HG02798 (cell line): Measurements from ENCODE around the gene YEATS2.
"Not testable (repeated sequence)": the region's sequence is repeated elsewhere in the genome, so short reads cannot be mapped to it uniquely, and the experiment has no call there.

Experiments used
- ATAC-seq: cut with Tn5 transposase; IDR thresholded peaks from one replicate; pipeline ENCODE4 v1.9.1; 2021; ENCODE audit warnings: mild to moderate bottlenecking; ENCODE audit not compliant: unreplicated experiment, poor library complexity

The YEATS2 gene

DNA sequence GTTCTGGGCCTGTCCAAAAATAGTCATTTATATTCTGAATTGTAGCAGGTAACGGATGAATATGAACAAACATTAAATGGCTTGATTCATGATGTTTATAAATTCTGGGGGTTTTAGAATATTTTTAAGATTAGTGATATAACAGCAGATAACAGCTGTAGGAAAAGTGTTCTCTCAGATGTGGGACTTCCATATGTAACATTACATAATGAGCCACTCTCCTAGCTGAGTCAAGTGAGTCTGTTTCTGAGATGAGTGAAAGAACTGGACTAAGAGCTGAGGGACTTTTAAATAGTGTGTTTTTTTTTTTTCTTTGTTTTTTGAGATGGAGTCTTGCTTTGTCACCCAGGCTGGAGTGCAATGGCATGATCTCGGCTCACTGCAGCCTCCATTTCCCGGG lies 13.9 kb downstream of the YEATS2 start:
- no peak for ATAC-seq

- ATAC-seq = no peak
Measured at GRCh38 chr3:183714622-183715021, 17.0 kb downstream of the YEATS2 start.

GRCh38 chr3:183718012-183718411 lies 20.4 kb downstream of the YEATS2 start:
- no peak for ATAC-seq

GRCh38 chr3:183725387-183725786 lies 27.8 kb downstream of the YEATS2 start:
- ATAC-seq = no peak

DNA sequence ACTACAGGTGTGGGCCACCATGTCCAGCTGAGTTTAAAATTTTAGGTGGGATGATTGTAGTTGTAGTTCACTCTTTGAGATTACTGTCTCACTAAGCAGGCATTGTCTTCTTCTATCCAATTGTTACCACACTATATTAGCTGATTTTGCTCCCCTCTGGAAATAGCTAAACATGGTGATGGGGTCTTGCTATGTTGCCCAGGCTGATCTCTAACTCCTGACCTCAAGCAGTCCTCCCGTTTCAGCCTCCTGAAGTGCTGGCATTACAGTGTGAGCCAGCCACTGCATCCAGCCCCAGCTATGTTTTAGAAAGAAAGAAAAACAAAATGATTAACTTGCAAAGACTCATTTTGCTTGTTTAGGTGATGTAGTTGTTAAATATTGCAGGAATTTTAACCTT lies 30.6 kb downstream of the YEATS2 start:
- ATAC-seq = no peak

DNA sequence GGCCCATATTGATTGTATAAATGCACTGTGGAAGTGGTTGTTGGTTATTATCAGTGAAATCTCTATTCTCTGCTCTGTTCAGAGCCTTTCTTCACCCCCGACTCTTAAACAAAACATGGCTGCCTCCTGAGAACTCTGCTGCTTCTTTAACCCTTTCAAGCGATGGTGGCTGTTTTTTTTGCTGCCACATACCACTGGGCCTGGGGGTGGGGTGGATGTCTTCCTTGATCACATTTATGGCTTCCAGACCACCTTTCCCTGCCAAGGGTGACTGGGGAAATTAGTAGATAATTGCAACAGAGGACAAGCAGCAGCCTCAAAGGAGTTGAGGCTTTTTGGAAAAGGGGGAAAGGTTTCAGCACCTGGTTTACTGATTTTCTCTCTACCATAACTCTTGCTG lies 32.8 kb downstream of the YEATS2 start:
- ATAC-seq = no peak

DNA sequence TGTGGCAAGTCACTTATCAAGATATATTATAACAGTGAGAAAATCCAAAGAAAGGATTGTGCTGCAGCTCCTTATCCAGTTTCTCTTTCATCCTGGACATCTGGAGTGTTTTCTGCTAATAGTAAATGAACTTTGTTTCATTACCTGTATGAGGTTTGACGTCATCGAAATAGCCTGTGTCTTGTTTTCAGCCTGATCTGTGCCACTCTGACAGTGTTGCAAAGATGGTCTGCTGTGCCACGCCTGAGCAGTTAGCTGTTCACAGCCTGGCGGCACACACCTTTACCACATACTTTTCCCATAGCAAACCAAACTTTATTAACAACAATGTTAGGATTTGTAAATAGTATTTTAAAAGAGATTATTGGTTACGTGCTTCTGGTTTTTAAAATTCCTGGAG lies 34.0 kb downstream of the YEATS2 start:
- no peak for ATAC-seq

DNA sequence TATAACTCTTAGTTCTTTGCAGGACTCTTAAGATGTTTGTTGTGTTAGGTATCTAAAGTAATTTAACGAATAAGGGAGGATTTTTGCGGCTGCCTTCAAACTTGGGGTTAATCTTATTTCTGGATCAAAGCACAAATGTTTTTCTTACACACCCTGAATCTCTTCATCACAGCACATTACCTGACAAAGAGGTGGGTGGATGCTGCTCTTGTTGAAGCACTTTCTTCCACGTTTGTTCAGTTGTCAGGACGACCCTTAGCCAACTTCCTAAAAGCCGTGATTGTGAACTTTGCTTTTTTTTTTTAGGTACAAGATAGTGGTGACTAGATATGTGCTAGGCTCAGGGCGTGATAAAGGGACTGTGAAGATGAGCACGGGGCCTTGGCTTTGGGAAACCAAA lies 36.0 kb downstream of the YEATS2 start:
- no peak for ATAC-seq

- ATAC-seq = no peak
Measured at GRCh38 chr3:183734750-183735494, 37.3 kb downstream of the YEATS2 start.

- ATAC-seq = no peak
Measured at GRCh38 chr3:183737116-183737515, 39.5 kb downstream of the YEATS2 start.

DNA sequence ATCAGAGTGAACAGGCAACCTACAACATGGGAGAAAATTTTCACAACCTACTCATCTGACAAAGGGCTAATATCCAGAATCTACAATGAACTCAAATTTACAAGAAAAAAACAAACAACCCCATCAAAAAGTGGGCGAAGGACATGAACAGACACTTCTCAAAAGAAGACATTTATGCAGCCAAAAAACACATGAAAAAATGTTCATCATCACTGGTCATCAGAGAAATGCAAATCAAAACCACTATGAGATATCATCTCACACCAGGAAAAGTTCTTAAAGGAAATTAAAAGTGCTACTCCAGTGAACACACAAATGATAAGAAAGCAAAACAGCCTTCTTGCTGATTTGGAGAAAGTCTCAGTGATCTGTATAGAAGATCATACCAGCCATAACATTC lies 42.6 kb downstream of the YEATS2 start:
- ATAC-seq = not testable (repeated sequence)

GRCh38 chr3:183743231-183743630 lies 45.6 kb downstream of the YEATS2 start:
- no peak for ATAC-seq

DNA sequence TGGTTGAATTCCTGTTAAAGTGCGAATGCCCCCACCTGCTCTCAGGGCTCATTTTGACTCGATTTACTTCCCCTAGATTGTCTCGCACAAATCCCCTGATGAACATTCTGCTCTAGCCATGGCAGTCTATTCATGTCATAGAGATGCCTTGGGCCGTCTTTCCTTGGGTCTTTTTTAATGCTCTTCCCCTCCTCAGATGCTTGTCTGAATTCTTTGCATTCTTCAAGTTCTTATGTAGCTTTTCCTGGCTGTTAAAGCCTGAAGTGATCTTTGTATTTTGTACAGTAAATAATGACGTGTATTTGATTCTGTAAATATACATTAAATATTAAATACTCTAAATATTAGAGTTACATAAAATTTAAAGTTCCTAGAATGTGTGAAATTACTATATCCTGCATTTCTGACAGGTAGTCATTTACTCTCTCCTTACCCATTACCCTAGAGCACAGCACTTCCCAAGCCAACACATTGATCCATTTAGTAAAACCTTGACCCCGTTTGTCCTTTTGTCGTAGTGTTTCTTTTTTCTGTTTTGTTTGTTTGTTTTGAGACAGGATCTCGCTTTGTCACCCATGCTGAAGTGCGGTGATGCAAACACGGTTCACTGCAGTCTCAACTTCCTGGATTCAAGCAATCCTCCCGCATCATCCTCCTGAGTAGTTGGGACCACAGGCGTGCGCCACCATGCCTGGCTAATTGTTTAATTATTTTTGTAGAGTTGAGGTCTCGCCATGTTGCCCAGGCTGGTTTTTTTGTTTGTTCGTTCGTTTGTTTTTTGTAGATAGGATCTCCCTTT lies 47.9 kb downstream of the YEATS2 start:
- no peak for ATAC-seq

DNA sequence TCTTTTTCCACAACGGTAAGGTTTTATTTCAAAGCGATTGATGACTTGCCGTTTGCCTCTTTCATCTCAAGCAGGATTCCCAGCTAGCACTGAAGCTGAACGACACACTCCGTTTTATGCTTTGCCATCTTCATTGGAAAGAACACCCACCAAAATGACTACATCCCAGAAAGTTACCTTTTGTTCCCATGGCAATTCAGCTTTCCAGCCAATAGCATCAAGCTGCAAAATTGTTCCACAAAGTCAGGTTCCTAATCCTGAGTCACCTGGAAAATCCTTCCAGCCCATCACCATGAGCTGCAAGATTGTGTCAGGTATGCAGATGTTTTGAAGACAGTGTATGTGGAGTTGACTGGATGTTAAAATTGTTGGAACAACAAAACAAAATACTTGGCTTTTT lies 56.5 kb downstream of the YEATS2 start:
- no peak for ATAC-seq

- ATAC-seq = no peak
Measured at GRCh38 chr3:183762304-183762703, 64.7 kb downstream of the YEATS2 start.

DNA sequence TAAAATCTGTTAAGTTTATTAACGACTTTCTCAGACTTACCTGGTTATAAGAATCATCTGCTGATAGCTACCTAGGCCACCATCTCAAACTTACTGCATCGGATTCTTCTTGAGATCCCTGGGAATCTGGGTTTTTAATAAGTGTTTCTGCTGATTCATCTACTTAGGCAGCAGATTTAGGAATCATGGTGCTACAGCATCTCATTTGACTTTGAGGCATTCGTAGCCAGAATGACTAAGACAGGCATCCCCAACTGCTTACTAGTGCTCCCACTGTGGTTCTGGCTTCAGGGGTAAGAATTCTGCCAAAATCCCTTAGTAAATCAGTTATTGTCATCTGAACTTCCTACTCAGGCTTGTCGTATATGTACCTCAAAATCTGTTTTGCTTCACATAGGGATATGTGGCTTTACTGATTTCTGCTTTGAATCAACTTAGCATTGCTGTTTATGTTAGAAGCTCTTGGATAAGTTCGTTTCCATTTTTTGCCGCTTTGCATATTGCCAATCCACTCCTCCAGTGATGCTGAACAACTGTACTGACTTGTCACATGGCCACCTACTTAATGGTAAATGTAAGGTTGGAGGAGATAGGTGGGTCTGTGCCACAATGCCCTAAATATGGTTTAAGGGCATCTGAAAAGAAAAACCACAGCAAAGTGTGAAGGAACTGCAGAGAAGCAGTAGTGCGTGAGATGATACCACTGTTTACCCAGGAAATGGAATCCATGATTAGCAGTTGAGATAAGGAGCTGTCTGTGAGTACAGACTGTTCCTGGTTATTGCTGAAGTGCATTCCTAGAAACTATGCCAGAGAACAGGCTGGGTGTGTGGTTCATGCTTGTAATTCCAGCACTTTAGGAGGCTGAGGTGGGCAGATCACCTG lies 67.5 kb downstream of the YEATS2 start:
- ATAC-seq = no peak

DNA sequence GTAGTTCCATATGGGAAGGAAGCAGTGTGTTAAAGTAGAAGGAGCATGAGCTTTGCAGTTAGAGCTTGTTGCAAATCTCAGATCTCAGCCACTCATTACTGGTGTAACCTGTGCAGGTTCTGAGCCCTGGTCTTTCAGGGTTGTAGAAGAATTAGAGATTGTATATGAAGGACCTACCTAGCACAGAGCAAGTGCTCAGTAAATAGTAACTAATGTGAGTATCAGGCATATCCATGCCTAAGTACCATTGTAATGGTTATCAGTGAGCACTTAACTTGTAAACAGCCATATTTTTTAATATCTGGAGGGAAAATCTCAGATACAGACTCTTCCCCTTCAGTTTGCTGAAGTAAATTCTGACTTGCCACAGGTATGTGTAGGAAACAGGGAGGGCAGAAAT lies 68.5 kb downstream of the YEATS2 start:
- ATAC-seq = no peak

- ATAC-seq = peak; percentile 66
Measured at GRCh38 chr3:183766745-183767606, 69.4 kb downstream of the YEATS2 start.

DNA sequence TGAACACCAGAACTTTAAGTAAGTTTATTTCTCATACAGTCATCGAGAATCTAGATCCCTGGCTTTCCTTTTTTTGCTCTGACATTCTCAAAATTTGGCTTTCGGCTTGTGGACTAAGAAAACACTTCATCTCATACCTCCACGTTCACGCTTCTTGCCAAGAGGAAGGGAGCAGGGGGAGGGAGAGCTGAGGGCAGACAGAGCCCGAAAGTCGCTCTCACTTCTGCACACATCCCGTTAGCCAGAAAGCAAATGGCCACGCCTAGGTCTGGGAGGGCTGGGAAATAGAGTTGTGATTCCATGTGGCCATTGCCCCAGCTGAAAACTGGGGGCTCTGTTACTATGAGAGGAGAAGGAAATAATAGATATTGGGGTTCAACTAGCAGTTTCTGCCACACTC lies 70.5 kb downstream of the YEATS2 start:
- ATAC-seq = no peak

GRCh38 chr3:183769453-183769852 lies 71.9 kb downstream of the YEATS2 start:
- ATAC-seq = no peak
